GM21717 (cell line): ENCODE data around the gene MARK2.
A peak's percentile ranks its signal among the peaks of the same experiment; 100 is the strongest.
"Not testable (repeated sequence)": the region's sequence is repeated elsewhere in the genome, so short reads cannot be mapped to it uniquely, and the experiment has no call there.

Experiments used
- ATAC-seq: cut with Tn5 transposase; IDR thresholded peaks from one replicate; pipeline ENCODE4 v1.9.1; 2021; ENCODE audit warnings: mild to moderate bottlenecking, moderate library complexity; ENCODE audit not compliant: unreplicated experiment

The MARK2 gene

DNA sequence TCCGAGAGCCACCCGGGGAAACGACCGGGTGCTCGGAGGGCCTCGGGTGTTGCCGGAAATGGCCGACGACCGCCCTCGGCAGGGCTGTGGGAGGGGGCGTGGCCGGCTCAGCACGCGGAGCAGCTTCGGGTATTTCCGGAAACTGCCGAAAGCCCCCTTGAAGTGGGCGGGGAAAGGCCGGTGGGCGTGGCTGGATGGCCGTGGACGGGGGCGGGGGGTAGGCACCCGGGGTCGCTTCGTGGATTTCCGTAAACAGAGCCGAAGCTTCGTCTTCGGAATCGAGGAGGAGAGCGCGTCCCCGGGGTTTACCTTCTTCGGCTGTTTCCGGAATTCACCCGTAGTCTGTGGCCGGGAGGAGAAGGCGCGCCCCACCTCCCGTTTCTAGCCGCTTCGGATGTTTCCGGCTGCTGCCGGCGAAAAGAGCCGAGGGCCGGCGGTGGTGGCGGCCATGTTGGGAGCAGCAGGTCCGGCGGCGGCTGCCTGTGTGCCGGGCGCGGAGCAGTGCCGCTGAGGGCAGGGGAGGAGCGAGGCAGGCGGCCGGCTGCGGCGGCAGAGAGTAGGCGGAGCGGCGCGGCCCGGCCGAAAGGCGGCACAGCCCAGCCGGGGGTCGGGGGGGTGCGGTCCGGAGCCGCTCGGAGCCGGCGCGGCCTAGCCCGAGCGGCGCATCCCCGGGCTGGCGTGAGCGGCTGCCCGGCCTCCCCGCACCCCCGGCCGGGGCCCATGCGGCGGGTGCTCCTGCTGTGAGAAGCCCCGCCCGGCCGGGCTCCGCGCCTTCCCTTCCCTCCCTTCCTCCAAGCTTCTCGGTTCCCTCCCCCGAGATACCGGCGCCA is at the start of gene MARK2:
Gene MARK2, plus strand, starts transcription at position 433 of the 830 bp plus-strand sequence. Its CDS starts 397 bp downstream, at position 830.
- peak; percentile 62 for ATAC-seq

DNA sequence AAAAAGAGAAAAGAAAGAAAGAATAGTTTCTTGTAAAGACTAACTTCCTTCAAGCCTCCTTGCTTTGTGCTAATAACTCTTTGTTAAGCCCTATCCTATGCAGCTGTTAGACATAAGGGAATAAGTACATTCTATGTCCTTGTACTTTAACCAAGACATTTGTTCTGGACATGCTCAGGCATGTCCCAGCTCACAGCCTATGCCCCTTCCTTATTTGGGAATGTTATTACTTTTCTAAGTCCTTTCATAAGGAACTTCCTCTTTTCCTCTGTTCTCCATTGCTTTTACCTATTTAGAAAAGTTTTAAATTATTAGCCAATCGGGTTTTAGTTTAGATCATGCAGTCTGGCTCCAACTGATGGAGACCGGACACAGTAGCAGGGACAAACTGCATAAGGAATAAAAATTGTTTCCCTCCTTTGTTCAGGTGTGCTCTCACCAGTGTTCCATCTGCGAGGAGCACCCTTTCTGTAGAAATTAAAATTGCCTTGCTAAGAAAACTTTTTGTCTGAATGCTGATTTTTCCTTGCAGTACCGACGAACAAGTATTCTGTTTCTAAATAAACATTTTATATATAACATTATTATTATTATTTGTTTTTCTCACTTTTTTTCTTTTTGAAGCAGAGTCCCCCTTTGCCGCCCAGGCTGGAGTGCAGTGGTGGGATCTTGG is 47.3 kb upstream of the MARK2 start:
- no peak for ATAC-seq

GRCh38 chr11:63793161-63793560 is 45.7 kb upstream of the MARK2 start:
- ATAC-seq, result no peak

DNA sequence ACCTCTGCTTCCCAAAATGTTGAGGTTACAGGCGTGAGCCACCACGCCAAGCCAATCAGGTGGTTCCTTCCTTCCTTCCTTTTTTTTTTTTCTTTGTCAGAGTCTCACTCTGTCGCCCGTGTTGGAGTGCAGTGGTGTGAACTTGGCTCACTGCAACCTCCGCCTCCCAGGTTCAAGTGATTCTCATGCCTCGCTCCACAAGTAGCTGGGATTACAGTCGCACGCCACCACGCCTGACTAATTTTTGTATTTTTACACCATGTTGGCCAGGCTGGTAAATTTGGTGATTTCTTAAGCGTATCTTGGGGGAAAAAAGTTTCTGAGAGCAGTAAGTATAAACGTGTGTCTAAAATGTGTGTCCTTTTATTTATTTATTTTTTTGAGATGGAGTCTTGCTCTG is 43.8 kb upstream of the MARK2 start:
- ATAC-seq, result no peak

GRCh38 chr11:63800921-63801320 is 38.0 kb upstream of the MARK2 start:
- ATAC-seq, result no peak

- no peak for ATAC-seq
Measured at GRCh38 chr11:63802637-63803414, 36.1 kb upstream of the MARK2 start.

DNA sequence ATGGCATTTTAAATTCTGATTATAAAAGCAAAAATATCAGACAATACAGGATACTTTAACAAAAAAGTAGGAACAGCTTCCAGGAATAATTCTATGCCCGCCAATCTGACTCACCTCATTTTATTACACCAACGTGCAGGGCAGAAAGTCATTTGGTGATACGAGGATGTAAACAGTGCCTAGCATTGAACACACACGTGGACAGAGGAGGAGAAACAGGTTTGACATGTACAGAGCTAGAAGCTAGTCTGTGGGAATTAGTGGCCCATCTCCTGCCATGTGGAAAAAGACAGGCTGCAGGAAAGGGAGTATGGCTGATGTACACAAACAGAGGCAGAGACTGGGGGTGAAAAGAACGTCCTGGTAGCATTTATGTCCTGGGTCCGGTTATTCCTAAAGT is 34.7 kb upstream of the MARK2 start:
- ATAC-seq, result no peak

- ATAC-seq, result no peak
Measured at GRCh38 chr11:63805844-63806415, 33.0 kb upstream of the MARK2 start.

GRCh38 chr11:63810383-63810782 is 28.5 kb upstream of the MARK2 start:
- not testable (repeated sequence) for ATAC-seq

DNA sequence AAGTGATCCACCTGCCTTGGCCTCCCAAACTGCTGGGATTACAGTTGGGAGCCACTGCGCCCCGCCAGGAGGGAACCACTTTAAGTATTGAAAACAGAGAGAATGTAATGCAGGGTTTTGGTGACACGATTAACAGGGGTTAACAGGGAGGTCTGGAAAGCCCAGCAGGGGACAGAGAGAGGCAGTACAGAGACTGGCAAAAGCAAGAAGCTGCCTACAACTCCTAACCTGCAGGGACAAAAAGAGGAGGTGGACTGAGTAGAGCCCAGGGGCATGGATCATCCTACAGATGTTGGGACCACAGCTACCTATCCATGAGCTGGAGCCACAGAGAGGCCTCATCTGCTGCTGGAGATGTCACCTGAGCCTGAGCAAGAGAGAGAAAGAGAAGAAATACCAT is 27.4 kb upstream of the MARK2 start:
- no peak for ATAC-seq

GRCh38 chr11:63813035-63813562 is 25.8 kb upstream of the MARK2 start, which contains the start of gene SPINDOC:
TSS of gene SPINDOC (plus strand) at chr11:63813456. CDS start at chr11:63813687, 231 bp downstream.
- peak; percentile 63 for ATAC-seq

GRCh38 chr11:63813563-63814382 is 25.1 kb upstream of the MARK2 start:
- ATAC-seq, result peak; percentile 39

- no peak for ATAC-seq
Measured at GRCh38 chr11:63814383-63814736, 24.6 kb upstream of the MARK2 start.

DNA sequence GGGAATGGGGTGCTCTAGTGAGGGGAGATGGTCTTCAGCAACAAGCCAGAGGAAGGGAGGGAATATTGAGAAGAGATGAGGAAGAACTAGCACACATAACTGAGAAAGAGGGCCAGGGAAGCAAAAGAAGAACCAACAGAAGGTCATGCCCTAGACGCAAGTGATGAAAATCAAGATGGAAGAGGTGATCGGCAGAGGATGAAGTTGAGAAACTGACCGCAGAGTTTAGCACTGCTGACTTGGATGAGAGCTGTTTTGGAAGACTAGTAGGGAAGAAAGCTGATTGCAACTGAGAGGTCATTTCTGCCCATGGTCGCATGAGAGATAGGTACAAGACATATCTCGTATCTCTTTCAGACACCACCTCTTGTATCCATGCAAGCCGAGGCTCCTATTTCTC is 22.7 kb upstream of the MARK2 start:
- ATAC-seq, result no peak

- ATAC-seq, result no peak
Measured at GRCh38 chr11:63816732-63817131, 22.2 kb upstream of the MARK2 start.

DNA sequence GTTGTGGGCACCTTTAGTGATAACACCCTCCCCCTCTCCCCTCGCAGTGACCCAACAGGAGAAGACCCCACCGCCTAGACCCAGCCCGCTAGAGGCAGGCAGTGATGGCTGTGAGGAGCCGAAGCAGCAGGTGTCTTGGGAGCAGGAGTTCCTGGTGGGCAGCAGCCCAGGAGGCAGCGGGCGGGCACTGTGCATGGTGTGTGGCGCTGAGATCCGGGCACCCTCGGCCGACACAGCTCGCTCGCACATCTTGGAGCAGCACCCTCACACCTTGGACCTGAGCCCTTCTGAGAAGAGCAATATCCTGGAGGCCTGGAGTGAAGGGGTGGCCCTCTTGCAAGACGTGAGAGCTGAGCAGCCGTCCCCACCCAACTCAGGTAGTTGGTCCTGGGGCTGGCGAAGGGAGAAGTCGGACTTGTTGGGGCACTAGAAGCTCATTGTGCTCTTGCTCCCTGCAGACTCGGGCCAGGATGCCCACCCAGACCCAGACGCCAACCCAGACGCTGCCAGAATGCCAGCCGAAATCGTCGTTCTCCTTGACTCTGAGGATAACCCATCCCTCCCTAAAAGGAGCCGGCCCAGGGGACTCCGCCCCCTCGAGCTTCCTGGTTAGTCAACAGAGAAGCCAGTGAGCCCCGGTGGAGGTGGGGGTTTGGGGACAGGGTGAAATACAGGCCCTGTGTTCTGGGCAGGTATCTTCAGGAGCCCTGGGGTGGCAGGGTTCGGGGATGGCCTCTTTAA is 21.0 kb upstream of the MARK2 start:
- ATAC-seq, result no peak

DNA sequence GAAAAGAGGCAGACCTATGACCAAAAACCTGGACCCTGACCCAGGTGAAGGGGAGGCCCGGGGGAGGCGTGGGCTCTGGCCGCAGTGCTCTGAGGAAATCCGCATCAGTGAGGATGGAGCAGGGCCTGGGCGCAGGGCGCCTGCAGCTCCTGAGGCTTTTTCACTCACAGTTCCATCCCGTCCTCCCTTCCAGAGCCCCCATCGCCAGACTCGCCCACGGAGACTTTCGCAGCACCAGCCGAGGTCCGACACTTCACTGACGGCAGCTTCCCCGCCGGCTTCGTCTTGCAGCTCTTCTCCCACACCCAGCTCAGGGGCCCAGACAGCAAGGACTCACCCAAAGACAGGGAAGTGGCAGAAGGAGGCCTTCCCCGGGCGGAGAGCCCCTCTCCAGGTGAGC is 20.3 kb upstream of the MARK2 start:
- ATAC-seq, result no peak

DNA sequence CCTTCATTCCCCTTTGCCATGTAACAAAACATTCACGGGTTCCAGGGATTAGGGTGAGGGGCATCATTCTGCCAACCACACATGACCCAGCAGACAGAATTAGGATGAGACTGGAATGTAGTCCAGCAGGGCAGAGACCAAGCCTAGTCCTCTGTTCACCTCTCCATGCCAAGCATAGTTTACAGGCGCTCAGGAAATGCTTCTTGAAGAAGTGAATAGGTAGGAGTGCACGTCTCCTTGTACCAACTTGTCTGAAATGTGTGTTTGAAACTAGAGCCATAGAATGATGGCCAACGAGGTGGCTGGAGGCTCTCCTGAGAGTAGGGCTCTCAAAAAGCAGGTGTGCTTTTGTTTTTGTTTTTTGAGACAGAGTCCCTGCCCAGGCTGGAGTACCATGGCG is 17.5 kb upstream of the MARK2 start:
- ATAC-seq, result no peak

GRCh38 chr11:63826471-63827190 is 12.3 kb upstream of the MARK2 start:
- ATAC-seq, result no peak
